Osteocyte (in vitro differentiated cells): Measurements from ENCODE around the gene GALNT17. TPM values are rescaled to one million over a fixed set of nuclear protein-coding genes. Genes with fewer than 3 reads are reported as not detected.
A peak's percentile ranks its signal among the peaks of the same experiment; 100 is the strongest.

ENCODE experiments used
- DNase-seq: peaks from one replicate; pipeline ENCODE4 v3.0.0; 2021; ENCODE audit warnings: mixed read lengths; ENCODE audit not compliant: unreplicated experiment; ENCODE audit errors: extremely low spot score
- H3K27ac Mint-ChIP-seq: one replicate; pipeline ENCODE4 v1.8.0; 2021; ENCODE audit warnings: mild to moderate bottlenecking, mixed read lengths; ENCODE audit not compliant: unreplicated experiment
- H3K27me3 Mint-ChIP-seq: one replicate; pipeline ENCODE4 v1.8.0; 2021; ENCODE audit warnings: mixed read lengths; ENCODE audit not compliant: unreplicated experiment
- H3K36me3 Mint-ChIP-seq: one replicate; pipeline ENCODE4 v1.8.0; 2021; ENCODE audit warnings: mixed read lengths; ENCODE audit not compliant: unreplicated experiment
- H3K4me1 Mint-ChIP-seq: one replicate; pipeline ENCODE4 v1.8.0; 2021; ENCODE audit warnings: mixed read lengths; ENCODE audit not compliant: unreplicated experiment
- H3K4me3 Mint-ChIP-seq: one replicate; pipeline ENCODE4 v1.8.0; 2021; ENCODE audit warnings: mild to moderate bottlenecking, moderate library complexity, mixed read lengths; ENCODE audit not compliant: unreplicated experiment
- H3K9me3 Mint-ChIP-seq: one replicate; pipeline ENCODE4 v1.8.0; 2021; ENCODE audit warnings: mixed read lengths; ENCODE audit not compliant: unreplicated experiment
- total RNA-seq: library from RNA; stranded (reverse); gene quantifications from 2 replicates; pipeline ENCODE4 v1.2.1, GENCODE V29; 2021
- TF ChIP-seq, protein P1 (sequence below): fragments of 200-600 bp; sonication (generic); IDR thresholded peaks from 2 replicates; pipeline ENCODE4 v1.5.0; 2021; ENCODE audit warnings: antibody characterized with exemption, mild to moderate bottlenecking, moderate library complexity

GALNT17 gene
- total RNA-seq, 1 donor from 2014 or later = 1.4 TPM

DNA sequence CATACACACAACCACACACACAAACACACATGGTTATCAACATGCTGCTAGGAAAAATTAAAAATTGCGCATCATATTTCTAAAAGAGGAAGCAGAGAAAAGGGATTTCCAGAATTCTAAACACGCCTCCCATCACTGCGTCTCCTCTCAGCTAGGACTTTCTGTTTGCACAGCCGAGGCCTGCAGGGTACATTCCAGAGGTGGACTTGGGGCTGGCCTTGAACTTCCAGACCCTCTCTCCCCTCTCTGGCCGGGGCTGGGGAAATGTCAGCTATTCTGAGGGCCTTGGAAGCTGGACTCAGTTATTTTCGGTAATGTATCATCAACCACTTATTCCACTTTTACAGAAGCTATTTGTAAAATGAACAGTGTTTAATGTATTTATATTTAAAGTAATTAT, 168.7 kb downstream of the GALNT17 start:
- no peaks in the 10 kb centered on the region for H3K9me3 Mint-ChIP-seq
- TF ChIP-seq, protein P1, sequence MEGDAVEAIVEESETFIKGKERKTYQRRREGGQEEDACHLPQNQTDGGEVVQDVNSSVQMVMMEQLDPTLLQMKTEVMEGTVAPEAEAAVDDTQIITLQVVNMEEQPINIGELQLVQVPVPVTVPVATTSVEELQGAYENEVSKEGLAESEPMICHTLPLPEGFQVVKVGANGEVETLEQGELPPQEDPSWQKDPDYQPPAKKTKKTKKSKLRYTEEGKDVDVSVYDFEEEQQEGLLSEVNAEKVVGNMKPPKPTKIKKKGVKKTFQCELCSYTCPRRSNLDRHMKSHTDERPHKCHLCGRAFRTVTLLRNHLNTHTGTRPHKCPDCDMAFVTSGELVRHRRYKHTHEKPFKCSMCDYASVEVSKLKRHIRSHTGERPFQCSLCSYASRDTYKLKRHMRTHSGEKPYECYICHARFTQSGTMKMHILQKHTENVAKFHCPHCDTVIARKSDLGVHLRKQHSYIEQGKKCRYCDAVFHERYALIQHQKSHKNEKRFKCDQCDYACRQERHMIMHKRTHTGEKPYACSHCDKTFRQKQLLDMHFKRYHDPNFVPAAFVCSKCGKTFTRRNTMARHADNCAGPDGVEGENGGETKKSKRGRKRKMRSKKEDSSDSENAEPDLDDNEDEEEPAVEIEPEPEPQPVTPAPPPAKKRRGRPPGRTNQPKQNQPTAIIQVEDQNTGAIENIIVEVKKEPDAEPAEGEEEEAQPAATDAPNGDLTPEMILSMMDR = no peak
- H3K36me3 Mint-ChIP-seq = no peaks in the 10 kb centered on the region
- H3K4me3 Mint-ChIP-seq = no peak overlapping the region
- H3K4me1 Mint-ChIP-seq = peaks cover 8% of the 10 kb centered on the region
- no peak for DNase-seq
- H3K27me3 Mint-ChIP-seq = no peaks in the 10 kb centered on the region
- no peak overlapping the region for H3K27ac Mint-ChIP-seq

DNA sequence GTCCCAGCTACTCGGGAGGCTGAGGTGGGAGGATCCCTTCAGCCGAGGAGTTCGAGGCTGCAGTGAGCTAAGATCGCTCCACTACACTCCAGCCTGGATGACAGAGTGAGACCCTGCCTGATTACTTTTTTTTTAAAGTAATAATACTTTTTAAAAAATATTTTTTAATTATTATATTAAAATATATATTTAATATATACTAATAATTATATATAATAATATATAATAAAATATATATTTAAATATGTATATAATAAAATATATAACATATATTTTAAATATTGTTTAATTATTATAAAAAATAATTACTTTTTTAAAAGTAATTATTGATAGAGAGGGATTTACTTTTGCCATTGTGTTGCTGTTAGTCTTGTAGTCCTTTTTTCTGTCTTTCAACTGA, 169.2 kb downstream of the GALNT17 start:
- no peak overlapping the region for H3K4me3 Mint-ChIP-seq
- TF ChIP-seq, protein P1 = no peak
- no peaks in the 10 kb centered on the region for H3K9me3 Mint-ChIP-seq
- peaks cover 8% of the 10 kb centered on the region for H3K4me1 Mint-ChIP-seq
- H3K27me3 Mint-ChIP-seq = no peaks in the 10 kb centered on the region
- DNase-seq = no peak
- H3K36me3 Mint-ChIP-seq = no peaks in the 10 kb centered on the region
- no peak overlapping the region for H3K27ac Mint-ChIP-seq

DNA sequence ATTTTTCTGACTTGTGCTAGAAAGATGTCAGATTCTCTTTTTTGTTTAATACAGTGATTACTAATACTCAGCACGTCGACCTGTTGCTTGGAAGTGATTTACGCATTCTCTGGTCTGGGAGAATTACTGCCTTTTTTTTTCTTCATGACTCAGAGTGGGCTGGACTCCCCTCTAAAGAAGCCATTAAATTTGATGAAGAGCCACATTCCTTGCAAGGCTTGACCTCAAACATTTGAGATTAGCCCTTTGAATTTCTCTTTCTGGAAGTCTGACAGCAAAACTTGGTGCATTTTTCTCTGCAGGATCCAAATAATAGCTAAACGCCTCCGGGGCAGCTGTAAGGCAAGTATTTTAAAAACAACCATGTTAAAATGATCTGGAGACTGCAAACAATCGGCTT, 171.6 kb downstream of the GALNT17 start:
- H3K9me3 Mint-ChIP-seq = no peaks in the 10 kb centered on the region
- no peaks in the 10 kb centered on the region for H3K36me3 Mint-ChIP-seq
- no peak for DNase-seq
- TF ChIP-seq, protein P1 = no peak
- no peaks in the 10 kb centered on the region for H3K27me3 Mint-ChIP-seq
- H3K4me3 Mint-ChIP-seq = no peak overlapping the region
- no peak overlapping the region for H3K27ac Mint-ChIP-seq
- H3K4me1 Mint-ChIP-seq = peaks cover 17% of the 10 kb centered on the region

DNA sequence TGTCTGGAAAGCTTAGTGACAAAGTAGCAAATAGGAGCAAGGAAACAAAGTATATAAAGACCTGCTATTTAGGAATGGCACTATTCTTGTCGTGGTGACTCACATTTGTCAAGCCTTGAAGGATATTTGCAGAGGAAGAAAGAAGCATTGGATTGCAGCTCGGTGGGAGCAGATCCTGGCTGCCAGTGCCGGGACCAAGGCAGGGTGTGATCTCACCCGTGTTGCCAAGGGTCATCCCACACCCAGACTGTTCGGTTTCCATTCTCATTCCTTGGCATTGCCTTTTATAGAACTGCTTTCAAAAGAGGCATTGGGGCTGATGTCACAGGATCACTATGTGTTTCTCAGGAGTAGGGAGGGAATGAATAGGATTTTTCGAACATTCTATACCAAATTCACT, 176.2 kb downstream of the GALNT17 start:
- Mint-ChIP-seq H3K27ac (peak overlapping the region; percentile 56), H3K27me3 (no peaks in the 10 kb centered on the region), H3K4me3 (no peak overlapping the region), H3K4me1 (peaks cover 14% of the 10 kb centered on the region), H3K9me3 (peaks cover 7% of the 10 kb centered on the region), H3K36me3 (no peaks in the 10 kb centered on the region)
- TF ChIP-seq, protein P1 = no peak
- DNase-seq = no peak

DNA sequence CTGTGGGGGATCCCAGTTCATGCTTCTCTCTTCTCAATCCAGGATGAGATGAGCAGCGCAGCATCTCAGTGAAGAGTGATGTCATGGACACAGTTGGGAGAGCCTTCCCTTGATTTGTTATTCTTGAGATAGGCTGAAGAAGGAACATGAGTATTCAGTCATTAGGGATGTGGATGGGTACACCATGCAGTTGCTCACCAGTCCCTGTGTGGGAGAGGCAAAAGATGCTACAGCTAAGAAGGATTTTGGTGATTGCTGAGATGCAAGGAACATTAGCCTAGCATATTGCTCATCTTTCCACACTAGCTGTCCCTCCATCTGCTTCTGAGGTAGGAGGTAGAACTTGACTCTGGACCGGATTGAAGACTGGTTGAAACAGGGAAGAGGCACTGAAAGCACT, 179.6 kb downstream of the GALNT17 start:
- TF ChIP-seq, protein P1 = no peak
- H3K4me1 Mint-ChIP-seq = peaks cover 10% of the 10 kb centered on the region
- H3K36me3 Mint-ChIP-seq = no peaks in the 10 kb centered on the region
- no peak for DNase-seq
- no peaks in the 10 kb centered on the region for H3K27me3 Mint-ChIP-seq
- peaks cover 15% of the 10 kb centered on the region for H3K9me3 Mint-ChIP-seq
- H3K27ac Mint-ChIP-seq = no peak overlapping the region
- no peak overlapping the region for H3K4me3 Mint-ChIP-seq
